HepG2 (cell line): ENCODE data around the gene GLB1L. TPM values are rescaled to one million over a fixed set of nuclear protein-coding genes. Genes with fewer than 3 reads are reported as not detected.

Experiments
- ARID4A ChIP-seq: sonication (generic); formaldehyde crosslinking; IDR thresholded peaks from 2 replicates; pipeline ENCODE4 v1.5.0; 2020; ENCODE audit warnings: mild to moderate bottlenecking, missing genetic modification reagents, borderline replicate concordance
- HMGA1 ChIP-seq: sonication (generic); formaldehyde crosslinking; conservative IDR thresholded peaks from 2 replicates; pipeline ENCODE4 v1.4.0; 2020; ENCODE audit warnings: missing genetic modification reagents
- MTA3 ChIP-seq: sonication (generic); formaldehyde crosslinking; IDR thresholded peaks from 2 replicates; pipeline ENCODE4 v1.4.0; 2020; ENCODE audit warnings: missing genetic modification reagents
- POLR2AphosphoS5 ChIP-seq: IDR thresholded peaks from 2 replicates; pipeline ENCODE4 v1.6.1; 2012; ENCODE audit warnings: low read depth, low read length
- RFX3 ChIP-seq: IDR thresholded peaks from 2 replicates; pipeline ENCODE4 v1.6.1; 2016; ENCODE audit warnings: missing biosample characterization, missing genetic modification reagents
- STAG1 ChIP-seq: sonication (generic); formaldehyde crosslinking; IDR thresholded peaks from 2 replicates; pipeline ENCODE4 v1.4.0; 2020; ENCODE audit warnings: missing genetic modification reagents
- TCF7L2 ChIP-seq: IDR thresholded peaks from 2 replicates; pipeline ENCODE4 v1.6.1; 2011; ENCODE audit warnings: mild to moderate bottlenecking, low read depth, low read length, moderate library complexity
- ZBTB40 ChIP-seq, 2 experiments: fragments of 450-650 bp in 1 of 2; sonication (generic) in 1 of 2; formaldehyde crosslinking in 1 of 2; IDR thresholded peaks; 2 replicates each; pipeline versions ENCODE4 v1.6.1 to v1.8.0; 2016 to 2022; ENCODE audit warnings: antibody characterized with exemption in 1 of 2, mild to moderate bottlenecking in 1 of 2, missing genetic modification reagents in 1 of 2
- ZNF296 ChIP-seq: sonication (generic); formaldehyde crosslinking; conservative IDR thresholded peaks from 2 replicates; pipeline ENCODE4 v1.5.0; 2020; ENCODE audit warnings: mild to moderate bottlenecking, missing genetic modification reagents
- ZNF556 ChIP-seq: sonication (generic); formaldehyde crosslinking; IDR thresholded peaks from 2 replicates; pipeline ENCODE4 v1.4.0; 2020; ENCODE audit warnings: mild to moderate bottlenecking, missing genetic modification reagents, borderline replicate concordance
- ZNF703 ChIP-seq: sonication (generic); formaldehyde crosslinking; IDR thresholded peaks from 2 replicates; pipeline ENCODE4 v1.5.1; 2020; ENCODE audit warnings: missing genetic modification reagents, mild to moderate bottlenecking, moderate library complexity, borderline replicate concordance
- ZNF878 ChIP-seq: sonication (generic); formaldehyde crosslinking; IDR thresholded peaks from 2 replicates; pipeline ENCODE4 v1.8.1; 2023; ENCODE audit warnings: mild to moderate bottlenecking, missing genetic modification reagents, moderate library complexity
- ZSCAN22 ChIP-seq: sonication (generic); formaldehyde crosslinking; IDR thresholded peaks from 2 replicates; pipeline ENCODE4 v1.4.0; 2020; ENCODE audit warnings: mild to moderate bottlenecking, missing genetic modification reagents
- polyA plus RNA-seq, 8 experiments: library from polyadenylated mRNA; depleted of rRNA in 3 of 8; stranded (reverse) in 7 of 8; unstranded in 1 of 8; fragments of >200 nt; fragmentation: Illumina TruSeq in 4 of 8; extraction: Trizol in 4 of 8; gene quantifications; 2 replicates each; pipeline versions ENCODE4 v1.2.1 to v1.2.3, GENCODE V29; 2011 to 2016; ENCODE audit warnings: low read depth in 4 of 8, missing spikeins in 1 of 8, mixed read lengths in 1 of 8; ENCODE audit not compliant: insufficient read depth in 1 of 8
- total RNA-seq, 5 experiments: library from RNA; depleted of rRNA; stranded (reverse); fragments of >200 nt; fragmentation: Illumina TruSeq; extraction: Trizol; gene quantifications; 2 replicates each; pipeline ENCODE4 v1.2.3, GENCODE V29; 2016; ENCODE audit warnings: low read depth in 1 of 5

Gene GLB1L
- total and polyA plus RNA-seq, 2 of the 13 experiments (the other 11 are each of a cell fraction or from before 2014, with no cell fraction given) = 6.8 to 7.3 TPM

DNA sequence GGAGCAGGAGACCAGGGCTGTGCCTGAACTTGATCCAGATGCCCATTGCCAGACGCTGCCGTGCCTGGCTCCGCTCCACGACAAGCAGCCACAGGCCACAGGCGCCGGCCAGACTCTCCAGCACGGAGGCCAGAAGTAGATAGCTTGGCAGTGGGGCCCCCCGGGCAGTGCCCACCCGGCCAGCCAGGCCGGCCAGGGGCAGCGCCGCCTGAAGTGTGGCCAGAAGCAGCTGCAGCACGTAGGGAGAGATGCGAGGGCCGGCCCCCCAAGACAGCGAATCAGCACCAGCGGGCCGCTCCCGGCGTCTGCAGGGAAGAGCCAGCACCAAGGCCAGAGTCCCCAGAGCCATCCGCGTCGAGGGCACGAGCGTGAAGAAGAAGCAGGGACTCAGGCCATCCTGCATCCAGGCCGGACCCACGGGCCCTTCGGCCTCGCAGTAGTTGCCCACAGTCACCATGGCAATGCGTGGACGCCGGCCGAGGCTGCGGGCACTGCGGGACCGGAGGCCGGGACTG, 27.0 kb downstream of the GLB1L start (continued):
- TF ChIP-seq HMGA1 (CRISPR knock-in tag) = no peak
- no peak for TF ChIP-seq ZNF878 (CRISPR knock-in tag)
- no peak for TF ChIP-seq ZBTB40 (IDR thresholded peaks at IDR 0.05)
- TF ChIP-seq ZBTB40 (CRISPR knock-in tag; IDR thresholded peaks at IDR 0.05) = no peak
- TF ChIP-seq POLR2AphosphoS5 = no peak
- no peak for TF ChIP-seq TCF7L2
- no peak for TF ChIP-seq STAG1 (CRISPR knock-in tag)
- TF ChIP-seq ZNF556 (CRISPR knock-in tag) = no peak
- no peak for TF ChIP-seq MTA3 (CRISPR knock-in tag)
- no peak for TF ChIP-seq ZSCAN22
- peak; percentile 8; the same call in 1 of the 2 replicates for TF ChIP-seq ARID4A
- TF ChIP-seq ZNF296 (CRISPR knock-in tag) = peak; percentile 6; the same call in 1 of the 2 replicates
- no peak for TF ChIP-seq ZNF703
- TF ChIP-seq RFX3 (CRISPR knock-in tag) = peak; percentile 70
